WTC11 (cell line): ENCODE measurements around the gene MLN. TPM values are rescaled to one million over a fixed set of nuclear protein-coding genes. Genes with fewer than 3 reads are reported as not detected.
A peak's percentile ranks its signal among the peaks of the same experiment; 100 is the strongest.

Experiments
- ATAC-seq: fragments of 200-7000 bp; cut with Tn5 transposase; 2 replicates; pipeline ENCODE4 v1.10.0; 2021; ENCODE audit warnings: mild to moderate bottlenecking, moderate library complexity
- CTCF ChIA-PET: fragments of 300-600 bp; sonication (Branson Sonifier 250); formaldehyde crosslinking; loops from one replicate; lab custom pipeline; 2021; ENCODE audit warnings: antibody characterized with exemption; lab: Charles Lee
- POLR2A ChIA-PET: fragments of 350-600 bp; sonication (Branson Sonifier 250); formaldehyde crosslinking; loops from one replicate; lab custom pipeline; 2021; ENCODE audit warnings: antibody characterized with exemption; lab: Charles Lee
- DNase-seq: peaks from one replicate; pipeline ENCODE4 v3.0.0; 2021; ENCODE audit warnings: low spot score
- H3K27ac Mint-ChIP-seq: 2 replicates; pipeline ENCODE4 v1.8.0; 2021; ENCODE audit warnings: mixed read lengths
- H3K27me3 Mint-ChIP-seq: 2 replicates; pipeline ENCODE4 v1.8.0; 2021; ENCODE audit warnings: low read depth, mild to moderate bottlenecking, moderate library complexity, mixed read lengths
- H3K36me3 Mint-ChIP-seq: 2 replicates; pipeline ENCODE4 v1.8.0; 2021; ENCODE audit warnings: mixed read lengths
- H3K4me1 Mint-ChIP-seq: 2 replicates; pipeline ENCODE4 v1.8.0; 2022; ENCODE audit warnings: mixed read lengths
- H3K4me3 Mint-ChIP-seq: 2 replicates; pipeline ENCODE4 v1.8.0; 2021; ENCODE audit warnings: mild to moderate bottlenecking, moderate library complexity, mixed read lengths
- H3K9me3 Mint-ChIP-seq: 2 replicates; pipeline ENCODE4 v1.8.0; 2021; ENCODE audit warnings: mixed read lengths
- ATF6 ChIP-seq: sonication (generic); formaldehyde crosslinking; IDR thresholded peaks from 2 replicates; pipeline ENCODE4 v1.8.1; 2023; ENCODE audit warnings: mild to moderate bottlenecking, missing genetic modification reagents
- CDX4 ChIP-seq: fragments of 250-450 bp; sonication (Bioruptor Pico); IDR thresholded peaks from 2 replicates; pipeline ENCODE4 v1.9.0; 2021; ENCODE audit warnings: moderate library complexity, mild to moderate bottlenecking, inconsistent platforms, borderline replicate concordance
- CREB1 ChIP-seq: sonication (generic); formaldehyde crosslinking; IDR thresholded peaks from 2 replicates; pipeline ENCODE4 v1.8.0; 2023; ENCODE audit warnings: mild to moderate bottlenecking, missing genetic modification reagents
- IRF1 ChIP-seq: sonication (generic); formaldehyde crosslinking; IDR thresholded peaks from 2 replicates; pipeline ENCODE4 v1.8.0; 2023; ENCODE audit warnings: missing genetic modification reagents
- JAZF1 ChIP-seq: fragments of 250-450 bp; sonication (Bioruptor Pico); IDR thresholded peaks from 2 replicates; pipeline ENCODE4 v1.9.0; 2021; ENCODE audit warnings: moderate library complexity, mild to moderate bottlenecking, inconsistent platforms
- MAX ChIP-seq: sonication (generic); formaldehyde crosslinking; IDR thresholded peaks from 2 replicates; pipeline ENCODE4 v1.8.0; 2022; ENCODE audit warnings: mild to moderate bottlenecking, missing genetic modification reagents
- MXD4 ChIP-seq: fragments of 250-450 bp; sonication (Bioruptor Pico); IDR thresholded peaks from 2 replicates; pipeline ENCODE4 v1.8.0; 2021; ENCODE audit warnings: mild to moderate bottlenecking, moderate library complexity, borderline replicate concordance
- NR3C1 ChIP-seq: sonication (generic); formaldehyde crosslinking; conservative IDR thresholded peaks from 2 replicates; pipeline ENCODE4 v1.8.1; 2023; ENCODE audit warnings: low read depth, mild to moderate bottlenecking, missing genetic modification reagents
- RELA ChIP-seq: sonication (generic); formaldehyde crosslinking; IDR thresholded peaks from 2 replicates; pipeline ENCODE4 v1.8.1; 2022; ENCODE audit warnings: missing genetic modification reagents, mild to moderate bottlenecking, borderline replicate concordance
- SMAD3 ChIP-seq: sonication (generic); formaldehyde crosslinking; IDR thresholded peaks from 2 replicates; pipeline ENCODE4 v1.8.0; 2022; ENCODE audit warnings: missing genetic modification reagents, mild to moderate bottlenecking, borderline replicate concordance
- STAT6 ChIP-seq: sonication (generic); formaldehyde crosslinking; conservative IDR thresholded peaks from 2 replicates; pipeline ENCODE4 v1.8.1; 2023; ENCODE audit warnings: mild to moderate bottlenecking, low read depth, missing genetic modification reagents, moderate library complexity
- TP53 ChIP-seq: sonication (generic); formaldehyde crosslinking; IDR thresholded peaks from 2 replicates; pipeline ENCODE4 v1.8.1; 2023; ENCODE audit warnings: mild to moderate bottlenecking, missing genetic modification reagents
- ZBTB43 ChIP-seq: sonication (generic); formaldehyde crosslinking; IDR thresholded peaks from 2 replicates; pipeline ENCODE4 v1.8.1; 2023; ENCODE audit warnings: mild to moderate bottlenecking, missing genetic modification reagents
- ZNF219 ChIP-seq: sonication (generic); formaldehyde crosslinking; IDR thresholded peaks from 2 replicates; pipeline ENCODE4 v1.8.0; 2023; ENCODE audit warnings: missing genetic modification reagents, mild to moderate bottlenecking, borderline replicate concordance
- ZNF263 ChIP-seq: sonication (generic); formaldehyde crosslinking; IDR thresholded peaks from 2 replicates; pipeline ENCODE4 v1.8.1; 2022; ENCODE audit warnings: low read depth, mild to moderate bottlenecking, moderate library complexity, missing genetic modification reagents
- ZNF416 ChIP-seq: fragments of 250-450 bp; sonication (Bioruptor Pico); IDR thresholded peaks from 2 replicates; pipeline ENCODE4 v1.9.0; 2021; ENCODE audit warnings: mild to moderate bottlenecking, inconsistent platforms
- ZNF425 ChIP-seq: fragments of 250-450 bp; sonication (Bioruptor Pico); conservative IDR thresholded peaks from 2 replicates; pipeline ENCODE4 v1.9.0; 2021; ENCODE audit warnings: mild to moderate bottlenecking
- ZNF671 ChIP-seq: fragments of 250-450 bp; sonication (Bioruptor Pico); IDR thresholded peaks from 2 replicates; pipeline ENCODE4 v1.8.0; 2021; ENCODE audit warnings: mild to moderate bottlenecking
- total RNA-seq: library from RNA; stranded (reverse); gene quantifications from 3 replicates; pipeline ENCODE4 v1.2.3, GENCODE V29; 2021

Gene MLN
- total RNA-seq, 1 experiment from 2014 or later: not detected

- H3K36me3 Mint-ChIP-seq: peaks cover 6% of the 10 kb centered on the region
- no peak for TF ChIP-seq NR3C1
- H3K27me3 Mint-ChIP-seq: peaks cover 19% of the 10 kb centered on the region
- DNase-seq (no peak), ATAC-seq (no peak)
- POLR2A ChIA-PET: no interaction called here
- CTCF ChIA-PET: interaction anchor here (0.6 to 4.8 kb wide), 10 partner anchors 11 to 1682 kb away, joined by 3 to 37 read pairs (median 5); partner anchors contain the start of gene UQCC2
- peak overlapping the region; percentile 16 for H3K27ac Mint-ChIP-seq
- peaks cover 30% of the 10 kb centered on the region for H3K4me1 Mint-ChIP-seq
- H3K4me3 Mint-ChIP-seq: no peak overlapping the region
- peaks cover 16% of the 10 kb centered on the region for H3K9me3 Mint-ChIP-seq
Measured at GRCh38 chr6:33840048-33840926, 36.5 kb upstream of the MLN start.

- POLR2A ChIA-PET: no interaction called here
- Mint-ChIP-seq H3K4me1 (peaks cover 30% of the 10 kb centered on the region), H3K27me3 (peaks cover 21% of the 10 kb centered on the region), H3K4me3 (no peak overlapping the region)
- no peak for DNase-seq
- no peak for TF ChIP-seq ZBTB43 (CRISPR knock-in tag)
- TF ChIP-seq CREB1 (CRISPR knock-in tag): no peak
- TF ChIP-seq ATF6 (CRISPR knock-in tag): no peak
- no peak for TF ChIP-seq MXD4 (CRISPR knock-in tag)
- no peak for TF ChIP-seq ZNF671 (CRISPR knock-in tag)
- TF ChIP-seq, all 79 proteins: peak for 0
- Mint-ChIP-seq H3K27ac (peak overlapping the region; percentile 16; the same call in 1 of the 2 replicates), H3K36me3 (peaks cover 6% of the 10 kb centered on the region), H3K9me3 (peaks cover 21% of the 10 kb centered on the region)
- CTCF ChIA-PET: interaction anchor here (0.6 to 4.8 kb wide), 17 partner anchors 10 to 324 kb away, joined by 3 to 37 read pairs (median 4); partner anchors contain the start of genes BAK1 and UQCC2
- ATAC-seq: no peak
Measured at GRCh38 chr6:33839399-33840047, 35.7 kb upstream of the MLN start.

GRCh38 chr6:33838983-33839382 is 35.2 kb upstream of the MLN start:
- no peak overlapping the region for H3K27ac Mint-ChIP-seq
- H3K9me3 Mint-ChIP-seq: peaks cover 24% of the 10 kb centered on the region
- no peak for DNase-seq
- ChIA-PET CTCF (interaction anchor here (1.0 to 4.8 kb wide), 16 partner anchors 11 to 324 kb away, joined by 3 to 37 read pairs (median 4); partner anchors contain the start of genes BAK1 and UQCC2), POLR2A (interaction anchor here (1.0 kb wide), 1 partner anchor 300 kb away, joined by 3 read pairs; no protein-coding TSS in a partner anchor)
- peaks cover 20% of the 10 kb centered on the region for H3K27me3 Mint-ChIP-seq
- no peak overlapping the region for H3K4me3 Mint-ChIP-seq
- ATAC-seq: no peak
- H3K36me3 Mint-ChIP-seq: peaks cover 6% of the 10 kb centered on the region
- H3K4me1 Mint-ChIP-seq: peaks cover 30% of the 10 kb centered on the region
- TF ChIP-seq CDX4 (CRISPR knock-in tag): no peak
- TF ChIP-seq STAT6 (CRISPR knock-in tag): no peak
- no peak for TF ChIP-seq JAZF1 (CRISPR knock-in tag)
- TF ChIP-seq ZNF425 (CRISPR knock-in tag): no peak
- no peak for TF ChIP-seq ZNF219
- TF ChIP-seq RELA: no peak
- TF ChIP-seq TP53: no peak
- no peak for TF ChIP-seq IRF1 (CRISPR knock-in tag)
- TF ChIP-seq MAX (CRISPR knock-in tag): no peak
- TF ChIP-seq SMAD3 (CRISPR knock-in tag): no peak
- no peak for TF ChIP-seq ZNF263 (CRISPR knock-in tag)
- TF ChIP-seq ZNF416 (CRISPR knock-in tag): no peak
